ENCODE measurements around the gene PTPRO. TPM values are rescaled to one million over a fixed set of nuclear protein-coding genes. Genes with fewer than 3 reads are reported as not detected.

The PTPRO gene
- total RNA-seq, 1 donor from 2014 or later: 3.0 TPM

DNA sequence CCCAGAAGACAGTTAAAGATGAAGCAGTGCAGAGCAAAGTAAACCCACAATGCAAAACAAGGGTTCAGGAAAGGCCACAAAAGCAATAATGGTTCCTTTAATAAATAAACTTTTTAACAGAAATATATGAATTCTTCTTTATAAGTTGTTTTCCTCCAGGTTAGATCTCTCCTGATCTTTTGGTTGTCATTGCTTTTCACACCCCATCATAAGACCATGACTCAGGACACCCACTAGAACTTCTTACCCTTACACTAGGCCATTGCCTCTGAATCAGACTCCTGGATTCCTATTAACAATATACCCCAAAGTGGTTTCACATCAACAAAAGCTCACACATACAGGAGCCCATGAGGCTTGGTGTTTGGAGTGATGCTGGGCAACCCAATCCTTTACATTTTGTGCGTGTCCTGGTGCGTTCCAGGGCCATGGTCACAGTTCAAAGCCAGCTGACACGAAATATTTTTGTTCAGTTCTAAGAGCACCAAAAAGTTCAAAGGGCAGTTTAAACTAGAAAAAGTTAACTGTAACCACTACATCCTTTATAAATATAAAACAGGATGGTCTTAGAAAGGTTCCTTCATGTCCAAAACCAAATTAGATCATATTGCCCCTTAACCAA, 279.9 kb downstream of the PTPRO start:
- TF ChIP-seq, protein P1, sequence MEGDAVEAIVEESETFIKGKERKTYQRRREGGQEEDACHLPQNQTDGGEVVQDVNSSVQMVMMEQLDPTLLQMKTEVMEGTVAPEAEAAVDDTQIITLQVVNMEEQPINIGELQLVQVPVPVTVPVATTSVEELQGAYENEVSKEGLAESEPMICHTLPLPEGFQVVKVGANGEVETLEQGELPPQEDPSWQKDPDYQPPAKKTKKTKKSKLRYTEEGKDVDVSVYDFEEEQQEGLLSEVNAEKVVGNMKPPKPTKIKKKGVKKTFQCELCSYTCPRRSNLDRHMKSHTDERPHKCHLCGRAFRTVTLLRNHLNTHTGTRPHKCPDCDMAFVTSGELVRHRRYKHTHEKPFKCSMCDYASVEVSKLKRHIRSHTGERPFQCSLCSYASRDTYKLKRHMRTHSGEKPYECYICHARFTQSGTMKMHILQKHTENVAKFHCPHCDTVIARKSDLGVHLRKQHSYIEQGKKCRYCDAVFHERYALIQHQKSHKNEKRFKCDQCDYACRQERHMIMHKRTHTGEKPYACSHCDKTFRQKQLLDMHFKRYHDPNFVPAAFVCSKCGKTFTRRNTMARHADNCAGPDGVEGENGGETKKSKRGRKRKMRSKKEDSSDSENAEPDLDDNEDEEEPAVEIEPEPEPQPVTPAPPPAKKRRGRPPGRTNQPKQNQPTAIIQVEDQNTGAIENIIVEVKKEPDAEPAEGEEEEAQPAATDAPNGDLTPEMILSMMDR (IDR thresholded peaks at IDR 0.05): no peak
- peaks cover 34% of the 10 kb centered on the region for H3K4me1 Mint-ChIP-seq (ENCODE audit: low read depth)
- no peaks in the 10 kb centered on the region for H3K9me3 Mint-ChIP-seq (ENCODE audit: low read depth)
- DNase-seq (ENCODE audit: low spot score): no peak
- H3K27me3 Mint-ChIP-seq (ENCODE audit: low read depth): no peaks in the 10 kb centered on the region
- H3K36me3 Mint-ChIP-seq (ENCODE audit: low read depth): no peaks in the 10 kb centered on the region
- H3K4me3 Mint-ChIP-seq (ENCODE audit: unreplicated experiment): no peak overlapping the region
- H3K27ac Mint-ChIP-seq (ENCODE audit: unreplicated experiment): no peak overlapping the region

GRCh38 chr12:15603474-15604085, 281.3 kb downstream of the PTPRO start:
- Mint-ChIP-seq H3K4me1 (ENCODE audit: low read depth) (peaks cover 30% of the 10 kb centered on the region), H3K9me3 (ENCODE audit: low read depth) (no peaks in the 10 kb centered on the region), H3K27ac (ENCODE audit: unreplicated experiment) (no peak overlapping the region), H3K4me3 (ENCODE audit: unreplicated experiment) (no peak overlapping the region), H3K36me3 (ENCODE audit: low read depth) (no peaks in the 10 kb centered on the region), H3K27me3 (ENCODE audit: low read depth) (no peaks in the 10 kb centered on the region)
- TF ChIP-seq, protein P1 (IDR thresholded peaks at IDR 0.05): no peak
- DNase-seq (ENCODE audit: low spot score): no peak

GRCh38 chr12:15605881-15606590, 283.7 kb downstream of the PTPRO start:
- H3K9me3 Mint-ChIP-seq (ENCODE audit: low read depth): no peaks in the 10 kb centered on the region
- no peaks in the 10 kb centered on the region for H3K27me3 Mint-ChIP-seq (ENCODE audit: low read depth)
- H3K27ac Mint-ChIP-seq (ENCODE audit: unreplicated experiment): no peak overlapping the region

DNA sequence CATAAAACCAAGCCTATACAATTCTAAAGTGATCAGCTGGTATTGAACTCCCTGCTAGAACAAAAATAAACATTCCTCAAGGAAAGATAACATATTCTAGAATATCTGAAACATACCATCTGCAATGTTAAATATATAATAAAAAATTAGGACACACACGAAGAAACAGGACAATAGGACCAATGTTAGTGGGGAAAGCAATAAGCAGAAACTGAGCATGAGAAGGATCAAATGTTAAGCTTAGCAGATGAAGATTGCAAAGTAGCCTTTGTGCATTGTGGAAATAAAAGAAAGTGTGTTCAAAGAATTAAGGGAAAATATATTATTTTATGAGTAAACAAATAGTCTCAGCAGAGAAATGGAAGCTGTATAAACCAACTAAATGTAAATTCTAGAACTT, 286.1 kb downstream of the PTPRO start:
- Mint-ChIP-seq H3K36me3 (ENCODE audit: low read depth) (peaks cover 4% of the 10 kb centered on the region), H3K4me3 (ENCODE audit: unreplicated experiment) (no peak overlapping the region), H3K27ac (ENCODE audit: unreplicated experiment) (no peak overlapping the region), H3K27me3 (ENCODE audit: low read depth) (no peaks in the 10 kb centered on the region), H3K9me3 (ENCODE audit: low read depth) (peaks cover 12% of the 10 kb centered on the region), H3K4me1 (ENCODE audit: low read depth) (peaks cover 5% of the 10 kb centered on the region)
- DNase-seq (ENCODE audit: low spot score): no peak
- TF ChIP-seq, protein P1 (IDR thresholded peaks at IDR 0.05): no peak

More at GRCh38 chr12:15605881-15606590, 283.7 kb downstream of the PTPRO start:
- no peaks in the 10 kb centered on the region for H3K36me3 Mint-ChIP-seq (ENCODE audit: low read depth)
- H3K4me1 Mint-ChIP-seq (ENCODE audit: low read depth): peaks cover 8% of the 10 kb centered on the region
- no peak for DNase-seq (ENCODE audit: low spot score)
- TF ChIP-seq, protein P1 (IDR thresholded peaks at IDR 0.05): no peak
- H3K4me3 Mint-ChIP-seq (ENCODE audit: unreplicated experiment): no peak overlapping the region

- no peak for DNase-seq (ENCODE audit: low spot score)
- Mint-ChIP-seq H3K4me1 (ENCODE audit: low read depth) (peaks cover 8% of the 10 kb centered on the region), H3K4me3 (ENCODE audit: unreplicated experiment) (no peak overlapping the region), H3K9me3 (ENCODE audit: low read depth) (peaks cover 18% of the 10 kb centered on the region), H3K27ac (ENCODE audit: unreplicated experiment) (no peak overlapping the region), H3K27me3 (ENCODE audit: low read depth) (no peaks in the 10 kb centered on the region), H3K36me3 (ENCODE audit: low read depth) (peaks cover 8% of the 10 kb centered on the region)
- TF ChIP-seq, protein P1 (IDR thresholded peaks at IDR 0.05): no peak
These were observed 286.6 kb downstream of the PTPRO start for GRCh38 chr12:15608941-15609340.
